Cardiac muscle cell (in vitro differentiated cells and primary cell): Measurements from ENCODE around the gene PIGW. TPM values are rescaled to one million over a fixed set of nuclear protein-coding genes. Genes with fewer than 3 reads are reported as not detected.
"Not testable (repeated sequence)": the region's sequence is repeated elsewhere in the genome, so short reads cannot be mapped to it uniquely, and the experiment has no call there.

Experiments used
- DNase-seq, 2 donors: peaks; one replicate each; pipeline versions ENCODE4 v3.0.0 to v3.0.0-alpha.2; 2010 to 2017; ENCODE audit warnings: low read depth in 1 of 2, low spot score in 1 of 2
- H3K27ac ChIP-seq: fragments of 200-600 bp; sonication (generic); 2 replicates; pipeline ENCODE4 v1.5.1; 2016
- H3K27me3 ChIP-seq: fragments of 200-600 bp; sonication (generic); 2 replicates; pipeline ENCODE4 v1.6.0; 2016; ENCODE audit warnings: control low read depth
- H3K36me3 ChIP-seq: fragments of 200-600 bp; sonication (generic); 2 replicates; pipeline ENCODE4 v1.5.1; 2016; ENCODE audit warnings: control low read depth
- H3K4me1 ChIP-seq: fragments of 200-600 bp; sonication (generic); 2 replicates; pipeline ENCODE4 v1.8.1; 2017; ENCODE audit warnings: low read depth, mild to moderate bottlenecking, mixed run types
- H3K4me3 ChIP-seq: fragments of 200-600 bp; sonication (generic); 2 replicates; pipeline ENCODE4 v1.5.1; 2016; ENCODE audit warnings: mild to moderate bottlenecking
- H3K9me3 ChIP-seq: fragments of 200-600 bp; sonication (generic); 2 replicates; pipeline ENCODE4 v1.5.1; 2017; ENCODE audit warnings: low read depth, mild to moderate bottlenecking, control low read depth
- CTCF ChIP-seq: IDR thresholded peaks from 2 replicates; pipeline ENCODE4 v1.5.1; 2012; ENCODE audit warnings: low read depth, mild to moderate bottlenecking, low read length
- polyA plus RNA-seq: library from polyadenylated mRNA; unstranded; fragments of >200 nt; fragmentation: Nextera tagmentation; extraction: Ambion mirVana; gene quantifications from 2 replicates; pipeline ENCODE4 v1.2.1, GENCODE V29; 2016
- total RNA-seq: library from RNA; depleted of rRNA; stranded (reverse); fragments of >200 nt; gene quantifications from 2 replicates; pipeline ENCODE4 v1.2.3, GENCODE V29; 2016

Gene PIGW
- total and polyA plus RNA-seq, 2 experiments from 2014 or later = 2.3 to 11.8 TPM

GRCh38 chr17:36504156-36504545 lies 30.6 kb upstream of the PIGW start:
- Histone ChIP-seq H3K4me3 (no peak overlapping the region), H3K27ac (no peak overlapping the region), H3K27me3 (no peaks in the 10 kb centered on the region), H3K9me3 (no peaks in the 10 kb centered on the region), H3K4me1 (peaks cover 23% of the 10 kb centered on the region), H3K36me3 (no peaks in the 10 kb centered on the region)
- no peak for DNase-seq
- TF ChIP-seq CTCF = no peak

GRCh38 chr17:36505171-36505570 lies 29.6 kb upstream of the PIGW start:
- TF ChIP-seq CTCF = no peak
- Histone ChIP-seq H3K36me3 (no peaks in the 10 kb centered on the region), H3K4me3 (no peak overlapping the region), H3K9me3 (no peaks in the 10 kb centered on the region), H3K27me3 (no peaks in the 10 kb centered on the region), H3K27ac (no peak overlapping the region), H3K4me1 (peaks cover 19% of the 10 kb centered on the region)
- DNase-seq = no peak

- peaks cover 19% of the 10 kb centered on the region for H3K4me1 ChIP-seq
- DNase-seq = no peak
- no peaks in the 10 kb centered on the region for H3K27me3 ChIP-seq
- TF ChIP-seq CTCF = no peak
- H3K36me3 ChIP-seq = no peaks in the 10 kb centered on the region
- no peak overlapping the region for H3K4me3 ChIP-seq
- no peak overlapping the region for H3K27ac ChIP-seq
- H3K9me3 ChIP-seq = no peaks in the 10 kb centered on the region
These were observed 28.4 kb upstream of the PIGW start for GRCh38 chr17:36506249-36506826.

DNA sequence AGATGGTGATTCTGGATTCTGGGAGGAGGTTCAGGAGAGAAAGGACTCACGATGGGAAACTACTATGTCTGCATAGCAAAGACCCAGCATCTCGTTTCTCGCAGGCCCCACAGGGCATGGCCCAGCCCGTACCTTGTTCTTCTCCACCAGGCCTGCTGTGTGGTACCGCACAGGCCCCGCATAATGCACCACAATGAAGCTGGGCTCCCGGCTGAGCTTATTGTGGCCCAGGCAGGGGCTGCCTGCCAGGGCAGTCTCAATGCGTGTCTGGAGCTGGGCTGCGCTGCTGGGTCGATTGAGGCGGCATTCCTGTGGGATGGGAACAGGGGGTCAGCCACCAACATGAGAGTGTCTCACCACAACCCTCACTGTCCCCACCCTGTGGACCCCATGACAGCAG lies 28.0 kb upstream of the PIGW start:
- DNase-seq = no peak
- no peak for TF ChIP-seq CTCF
- no peaks in the 10 kb centered on the region for H3K9me3 ChIP-seq
- no peak overlapping the region for H3K27ac ChIP-seq
- H3K4me3 ChIP-seq = no peak overlapping the region
- H3K27me3 ChIP-seq = no peaks in the 10 kb centered on the region
- no peaks in the 10 kb centered on the region for H3K36me3 ChIP-seq
- H3K4me1 ChIP-seq = peaks cover 19% of the 10 kb centered on the region

GRCh38 chr17:36507266-36507665 lies 27.5 kb upstream of the PIGW start:
- H3K27ac ChIP-seq = no peak overlapping the region
- no peak for DNase-seq
- no peaks in the 10 kb centered on the region for H3K9me3 ChIP-seq
- H3K4me3 ChIP-seq = no peak overlapping the region
- peaks cover 16% of the 10 kb centered on the region for H3K4me1 ChIP-seq
- no peaks in the 10 kb centered on the region for H3K36me3 ChIP-seq
- no peak for TF ChIP-seq CTCF
- H3K27me3 ChIP-seq = no peaks in the 10 kb centered on the region

GRCh38 chr17:36508439-36508838 lies 26.3 kb upstream of the PIGW start:
- H3K36me3 ChIP-seq, H3K27ac ChIP-seq, H3K9me3 ChIP-seq, DNase-seq, H3K4me1 ChIP-seq, H3K4me3 ChIP-seq, H3K27me3 ChIP-seq: not testable (repeated sequence)
